ENCODE data around the gene HMCN2.
"Not testable (repeated sequence)": the region's sequence is repeated elsewhere in the genome, so short reads cannot be mapped to it uniquely, and the experiment has no call there.

Gene HMCN2

DNA sequence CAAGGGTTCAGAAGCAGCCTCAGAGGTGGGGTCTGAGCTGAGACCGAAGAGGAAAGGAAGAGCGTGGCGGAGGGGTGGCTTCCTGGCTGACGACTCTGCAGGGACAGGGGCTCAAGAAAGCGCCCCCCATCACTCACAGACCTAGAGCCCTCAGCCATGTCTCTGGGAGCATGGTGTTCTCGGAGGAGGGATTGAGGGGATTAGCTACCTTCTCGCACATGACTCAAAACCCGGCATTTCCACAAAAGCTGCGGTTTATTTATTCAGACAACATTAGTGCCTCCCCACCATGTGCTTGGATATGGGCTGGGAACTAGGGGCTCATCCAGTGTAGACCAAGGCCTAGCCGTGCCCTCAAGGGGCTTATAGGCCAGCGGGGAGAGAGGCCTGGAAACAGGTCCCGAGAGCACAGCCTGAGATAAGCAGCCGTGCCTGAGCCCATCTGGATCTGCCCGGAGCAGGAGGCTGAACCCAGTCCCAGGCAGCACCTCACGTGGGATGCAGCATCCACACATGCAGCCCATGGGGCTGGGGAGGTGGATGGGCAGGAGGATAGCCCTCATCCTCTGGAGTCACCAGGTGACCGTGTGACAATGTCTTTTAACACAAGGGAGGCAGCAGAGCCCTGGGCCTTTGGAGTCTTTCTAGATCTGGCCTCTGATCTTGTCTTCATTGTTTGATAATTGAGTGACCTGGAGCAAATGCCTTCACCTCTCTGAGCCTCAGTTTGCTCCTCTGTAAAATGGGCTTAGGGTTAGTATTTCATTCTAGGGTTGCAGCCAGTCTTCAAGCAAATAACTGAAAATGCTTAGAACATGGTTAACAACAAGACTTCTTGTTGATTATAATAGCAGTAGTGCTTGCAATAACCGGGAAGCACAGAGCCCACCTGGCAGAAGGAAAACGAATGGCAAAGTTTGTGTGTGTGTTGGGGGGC is 878 bp upstream of the HMCN2 start:
- DNase-seq, result no peak

DNA sequence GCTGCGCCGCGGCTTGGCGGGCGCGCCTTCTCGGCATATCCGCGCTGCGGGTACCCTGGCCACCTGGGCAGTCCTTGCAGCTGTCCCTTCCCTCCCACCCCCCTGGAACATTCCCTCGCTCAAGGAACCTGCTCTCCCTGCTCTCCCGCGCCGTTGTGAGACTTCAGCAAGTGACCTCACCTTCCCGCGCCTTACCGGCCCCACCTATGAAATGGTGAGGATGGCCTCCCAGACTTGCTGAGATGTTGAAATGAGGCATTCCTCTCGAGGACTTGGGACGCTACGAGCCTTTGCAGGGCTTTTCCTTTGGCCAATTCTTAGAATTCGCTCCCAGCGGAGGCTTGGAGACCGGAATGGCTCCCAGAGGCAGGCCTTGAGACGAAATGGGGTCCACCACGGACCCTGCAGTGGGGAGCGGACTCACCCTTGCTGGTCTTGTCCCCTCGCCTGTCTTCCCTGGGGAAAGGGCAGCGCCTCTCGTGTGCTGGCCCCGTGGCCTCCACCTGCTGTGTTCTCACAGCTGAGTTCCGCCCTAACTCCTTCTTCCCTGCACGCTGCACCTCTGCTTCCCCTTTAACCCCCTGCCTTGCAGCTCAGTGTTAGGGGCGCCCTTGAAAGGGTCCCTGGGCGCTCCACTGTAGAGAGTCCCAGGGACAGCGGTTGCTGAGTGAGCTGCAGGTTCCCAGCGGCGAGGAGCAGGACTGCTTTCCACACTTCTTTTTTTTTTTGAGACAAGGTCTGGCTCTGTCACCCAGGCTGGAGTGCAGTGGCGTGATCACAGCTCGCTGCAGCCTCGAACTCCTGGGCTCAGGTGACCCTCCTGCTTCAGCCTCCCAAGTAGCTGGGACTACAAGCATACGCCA is 907 bp downstream of the HMCN2 start:
- DNase-seq, result peak; percentile 43

DNA sequence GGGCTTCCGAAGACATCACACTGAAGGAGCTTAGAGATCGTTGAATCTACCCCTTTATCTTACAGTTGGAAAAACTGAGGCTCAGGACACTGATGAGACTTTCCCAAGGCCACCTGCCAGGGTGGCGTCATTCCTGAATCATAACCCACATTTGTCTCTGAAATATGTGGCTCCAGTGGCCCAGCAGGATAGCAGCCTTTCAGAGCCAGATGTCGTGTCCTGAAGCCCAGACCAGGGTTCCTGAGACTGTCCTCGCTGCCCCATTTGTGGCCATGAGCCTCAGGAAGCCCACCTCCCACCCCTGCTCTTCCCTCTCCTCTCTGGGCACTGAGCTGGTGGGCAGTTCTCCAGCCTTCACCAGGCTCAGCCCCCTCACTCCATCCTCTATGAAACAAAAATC is 2.4 kb downstream of the HMCN2 start:
- no peak for DNase-seq

DNA sequence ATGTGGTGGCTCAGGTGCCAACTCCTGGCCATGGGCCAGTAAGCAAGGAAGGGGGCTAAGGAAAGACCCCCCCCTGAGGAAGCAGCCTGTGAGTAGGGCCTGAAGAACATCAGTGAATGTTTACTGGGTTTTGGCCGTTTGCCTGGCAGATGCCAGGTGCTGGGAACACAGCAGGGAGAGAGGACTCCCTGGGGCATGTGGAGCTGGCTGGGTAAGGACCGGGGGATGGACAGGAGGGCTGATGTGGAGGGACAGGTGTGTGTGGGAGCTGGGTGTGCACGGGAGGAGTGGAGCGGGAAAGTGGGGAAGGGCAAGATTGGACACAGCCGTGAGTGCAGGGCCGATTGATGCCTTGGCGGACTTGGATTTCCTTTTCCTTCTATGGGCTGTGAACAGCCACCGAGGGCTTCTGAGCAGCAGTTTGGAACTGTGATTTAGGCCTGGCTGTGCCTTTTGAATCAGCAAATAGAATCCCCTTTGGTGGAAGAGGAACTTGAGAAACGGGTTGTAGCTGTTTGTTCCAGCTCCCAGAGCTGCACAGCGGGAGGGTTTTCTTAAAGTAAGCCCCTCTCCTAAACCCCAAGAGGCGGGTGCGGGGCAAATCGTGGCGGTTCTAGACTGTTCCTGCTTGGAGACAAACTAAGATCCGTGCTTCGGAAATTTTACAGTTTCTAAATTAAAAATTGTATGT is 3.1 kb downstream of the HMCN2 start:
- DNase-seq, result peak; percentile 97

- DNase-seq, result no peak
Measured at GRCh38 chr9:130271473-130271872, 5.9 kb downstream of the HMCN2 start.

DNA sequence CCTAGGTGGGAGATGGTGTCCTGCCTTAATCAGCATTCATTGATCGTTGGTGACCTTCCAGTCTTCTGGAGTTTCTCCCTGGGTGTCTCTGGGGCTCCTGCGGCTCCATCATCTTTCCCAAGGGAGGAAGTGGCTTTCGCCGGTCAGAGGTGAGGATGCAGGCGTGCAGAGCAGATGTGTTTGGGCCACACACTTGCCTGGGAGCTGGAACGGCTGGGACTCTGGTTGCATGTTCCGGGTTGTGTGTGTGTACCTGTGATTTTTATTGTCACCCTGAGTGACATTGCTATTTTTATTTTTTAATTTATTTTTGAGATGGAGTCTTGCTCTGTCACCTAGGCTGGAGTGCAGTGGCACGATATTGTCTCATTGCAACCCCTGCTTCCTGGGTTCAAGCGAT is 9.6 kb downstream of the HMCN2 start:
- no peak for DNase-seq

DNA sequence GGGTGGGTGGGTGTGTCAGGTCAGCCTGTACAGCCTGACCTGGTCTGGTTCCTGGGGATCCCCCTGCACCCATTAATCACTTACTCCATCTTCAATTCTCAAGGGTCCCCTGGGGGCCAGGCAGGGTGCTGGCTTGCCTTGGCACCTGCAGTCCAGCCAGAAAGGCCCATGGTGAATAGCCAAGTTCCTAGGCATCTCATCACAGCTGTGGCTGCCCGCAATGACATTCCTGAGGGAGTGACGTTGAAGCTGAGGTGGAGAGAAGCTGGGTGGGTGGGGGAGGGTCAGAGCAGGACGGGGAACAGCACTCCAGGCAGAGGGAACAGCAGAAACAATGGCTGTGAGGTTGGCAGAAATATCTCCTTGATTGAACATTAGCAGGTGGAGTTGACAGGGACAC is 10.6 kb downstream of the HMCN2 start:
- DNase-seq, result no peak

DNA sequence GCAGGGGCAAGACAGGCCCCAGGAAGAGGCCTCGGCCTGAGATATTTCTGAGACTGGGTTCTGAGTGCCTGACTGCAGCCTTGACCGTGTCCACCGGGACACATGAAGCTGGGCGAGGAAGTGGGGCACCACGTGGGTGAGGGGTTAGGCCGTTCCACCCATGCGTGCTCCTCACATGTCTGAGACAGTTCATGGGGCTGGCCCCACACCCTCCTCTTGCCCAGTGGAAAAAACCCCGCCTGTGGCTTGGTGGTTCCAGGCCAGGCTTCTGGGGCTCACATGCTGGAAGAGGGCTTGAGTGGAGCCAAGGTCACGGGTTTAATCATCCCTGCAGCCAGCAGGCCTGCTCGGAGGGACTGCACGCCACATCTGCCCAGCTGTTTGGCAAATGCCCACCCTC is 11.4 kb downstream of the HMCN2 start:
- no peak for DNase-seq

DNA sequence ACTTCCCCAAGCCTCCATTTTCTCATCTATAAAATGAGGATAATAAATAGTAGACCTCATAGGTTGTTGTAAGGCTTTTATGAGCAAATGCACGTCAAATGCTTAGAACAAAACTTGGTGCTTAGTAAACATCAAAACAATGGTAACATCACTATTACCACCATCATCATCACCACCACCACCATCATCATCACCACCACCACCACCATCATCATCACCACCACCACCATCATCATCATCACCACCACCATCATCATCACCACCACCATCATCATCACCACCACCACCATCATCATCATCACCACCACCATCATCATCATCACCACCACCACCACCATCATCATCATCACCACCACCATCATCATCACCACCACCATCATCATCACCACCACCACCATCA is 12.0 kb downstream of the HMCN2 start:
- DNase-seq, result not testable (repeated sequence)

GRCh38 chr9:130283539-130284248 is 18.1 kb downstream of the HMCN2 start:
- DNase-seq, result no peak

DNA sequence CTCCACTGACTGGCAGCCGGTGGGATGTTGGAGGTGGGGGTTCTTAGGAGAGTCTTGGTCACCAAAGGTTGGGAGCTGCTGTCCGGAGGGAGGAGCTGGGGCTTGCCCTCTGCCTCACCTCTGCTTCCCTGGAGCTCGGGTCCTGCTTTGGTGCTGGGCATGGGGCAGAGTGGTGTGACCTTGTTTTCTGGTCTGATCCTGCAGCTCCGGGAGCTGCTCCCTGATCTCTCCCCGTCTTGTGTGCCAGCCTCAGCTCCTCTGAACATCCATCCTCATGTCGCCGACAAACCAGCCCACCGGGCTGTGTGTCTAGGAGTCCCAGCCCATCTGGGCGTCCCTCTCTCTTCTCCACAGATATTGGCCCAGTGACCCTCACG is 18.7 kb downstream of the HMCN2 start:
- DNase-seq, result no peak

GRCh38 chr9:130284690-130285089 is 19.1 kb downstream of the HMCN2 start:
- no peak for DNase-seq

DNA sequence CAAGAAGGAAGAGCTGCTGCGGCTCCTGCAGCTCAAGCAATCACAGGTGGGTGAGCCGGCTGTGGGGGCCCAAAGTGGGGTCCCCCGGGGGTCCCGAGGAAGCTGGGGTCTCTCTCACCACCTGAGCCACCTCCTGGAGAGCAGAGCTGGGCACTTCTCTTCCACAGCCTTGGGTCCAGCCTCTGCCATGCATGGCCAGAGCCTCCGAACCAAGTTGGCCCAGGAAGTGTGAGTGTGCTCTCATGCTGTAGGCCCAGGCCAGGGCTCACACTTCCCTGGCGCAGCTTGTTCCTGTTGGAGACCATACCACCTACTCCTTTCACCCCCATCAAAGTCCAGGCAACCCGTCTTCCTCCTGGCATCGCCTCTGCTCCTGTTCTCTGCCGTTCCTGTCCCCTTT is 19.7 kb downstream of the HMCN2 start:
- no peak for DNase-seq

GRCh38 chr9:130286072-130286770 is 20.7 kb downstream of the HMCN2 start:
- no peak for DNase-seq

GRCh38 chr9:130286781-130287428 is 21.3 kb downstream of the HMCN2 start:
- DNase-seq, result no peak

GRCh38 chr9:130287736-130288135 is 22.2 kb downstream of the HMCN2 start:
- DNase-seq, result peak; percentile 99

- DNase-seq, result peak; percentile 84
Measured at GRCh38 chr9:130288393-130288792, 22.8 kb downstream of the HMCN2 start.

DNA sequence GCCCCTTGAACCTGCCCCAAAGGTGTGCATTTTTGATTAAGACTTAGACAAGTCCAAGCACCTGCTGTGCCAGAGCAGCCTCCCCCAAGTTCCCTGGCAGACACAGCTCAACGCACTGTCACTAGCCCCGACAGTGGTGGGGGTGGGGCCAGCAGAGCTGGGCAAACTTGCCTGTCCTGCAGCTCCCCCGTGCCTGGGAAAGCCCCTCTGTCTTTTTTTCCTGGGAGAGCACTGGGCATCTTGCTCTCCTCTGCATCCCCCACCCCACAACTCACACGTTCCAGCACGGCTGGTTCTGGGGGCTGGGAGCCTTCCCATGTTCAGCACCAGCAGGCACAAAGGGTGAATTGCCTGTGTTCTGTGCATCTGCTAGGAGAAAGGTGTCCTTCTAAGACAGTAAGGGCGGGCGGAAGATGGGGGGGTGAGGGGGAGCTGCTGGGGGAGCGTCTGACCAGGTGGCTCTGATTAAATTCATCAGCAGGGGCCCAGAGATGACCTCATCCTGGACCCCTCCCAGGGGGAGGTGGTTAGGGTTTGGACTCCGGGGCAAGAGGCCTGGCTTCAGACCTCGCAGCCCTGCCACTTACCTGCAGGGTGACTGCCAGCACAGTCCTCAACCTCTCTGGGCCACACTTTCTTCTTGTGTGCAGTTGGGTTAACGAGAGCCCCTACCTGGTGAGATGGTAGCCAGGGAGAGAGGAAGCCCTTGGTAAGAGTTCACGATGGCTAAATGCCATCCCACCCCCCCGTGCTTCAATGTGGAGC is 23.5 kb downstream of the HMCN2 start:
- DNase-seq, result peak; percentile 64

- DNase-seq, result no peak
Measured at GRCh38 chr9:130289711-130290241, 24.2 kb downstream of the HMCN2 start.

All from DMS79 (cell line).